Measurements from ENCODE around the gene OTOP3.

DNA sequence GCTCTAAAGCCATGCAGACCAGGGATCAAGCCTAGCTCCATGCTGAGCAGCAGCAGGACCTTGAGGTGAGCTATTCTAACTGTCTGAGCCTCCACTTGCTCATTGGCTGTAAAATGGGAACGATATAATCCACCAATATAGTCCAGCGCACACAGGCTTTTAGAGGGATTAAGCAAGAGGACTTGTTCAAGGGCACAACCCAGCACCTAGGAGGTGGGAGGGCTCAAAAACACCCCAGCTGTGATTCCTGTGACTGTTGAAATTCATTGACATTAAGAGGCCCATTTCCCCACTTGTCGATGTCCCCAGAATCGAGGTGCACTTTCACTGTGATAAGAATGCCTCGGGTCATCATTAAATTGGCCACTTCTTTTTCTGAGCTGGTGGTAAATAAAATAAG, 16.8 kb upstream of the OTOP3 start:
- no peak for TF ChIP-seq GATA2 (IDR thresholded peaks at IDR 0.05; ENCODE audit: low read depth, low read length)
- TF ChIP-seq GATA3 (IDR thresholded peaks at IDR 0.05; ENCODE audit: low read depth, low read length) = no peak

All from SH-SY5Y (cell line).